HAP-1 (cell line): ENCODE measurements around the gene KBTBD6.
"Not testable (repeated sequence)": the region's sequence is repeated elsewhere in the genome, so short reads cannot be mapped to it uniquely, and the experiment has no call there.

Experiments
- DNase-seq, 2 experiments: peaks; one replicate each; pipeline ENCODE4 v3.0.0-alpha.2; 2016 to 2020; ENCODE audit warnings: low spot score in 2 of 2
- H3K27me3 ChIP-seq: fragments of 250-450 bp; sonication (Bioruptor Pico); 2 replicates; pipeline ENCODE4 v1.5.1; 2020; ENCODE audit warnings: low read depth, mild to moderate bottlenecking, moderate library complexity
- H3K36me3 ChIP-seq: fragments of 250-450 bp; sonication (Bioruptor Pico); replicated peaks from 2 replicates; pipeline ENCODE4 v1.5.1; 2020; ENCODE audit warnings: mild to moderate bottlenecking
- H3K4me1 ChIP-seq: fragments of 250-450 bp; sonication (Bioruptor Pico); 2 replicates; pipeline ENCODE4 v1.5.1; 2020; ENCODE audit warnings: mild to moderate bottlenecking
- H3K4me3 ChIP-seq: fragments of 250-450 bp; sonication (Bioruptor Pico); 2 replicates; pipeline ENCODE4 v1.5.1; 2020; ENCODE audit warnings: mild to moderate bottlenecking, moderate library complexity
- H3K9me3 ChIP-seq: fragments of 250-450 bp; sonication (Bioruptor Pico); 2 replicates; pipeline ENCODE4 v1.5.1; 2020; ENCODE audit warnings: mild to moderate bottlenecking, moderate library complexity
- in situ Hi-C: fragments of 300-500 bp; cut with MboI; formaldehyde crosslinking; loops from 3 replicates; pipeline ENCODE4 v1.14.3; 2020; ENCODE audit warnings: low sequenced_read_pairs, inconsistent platforms, mixed read lengths

Gene KBTBD6

DNA sequence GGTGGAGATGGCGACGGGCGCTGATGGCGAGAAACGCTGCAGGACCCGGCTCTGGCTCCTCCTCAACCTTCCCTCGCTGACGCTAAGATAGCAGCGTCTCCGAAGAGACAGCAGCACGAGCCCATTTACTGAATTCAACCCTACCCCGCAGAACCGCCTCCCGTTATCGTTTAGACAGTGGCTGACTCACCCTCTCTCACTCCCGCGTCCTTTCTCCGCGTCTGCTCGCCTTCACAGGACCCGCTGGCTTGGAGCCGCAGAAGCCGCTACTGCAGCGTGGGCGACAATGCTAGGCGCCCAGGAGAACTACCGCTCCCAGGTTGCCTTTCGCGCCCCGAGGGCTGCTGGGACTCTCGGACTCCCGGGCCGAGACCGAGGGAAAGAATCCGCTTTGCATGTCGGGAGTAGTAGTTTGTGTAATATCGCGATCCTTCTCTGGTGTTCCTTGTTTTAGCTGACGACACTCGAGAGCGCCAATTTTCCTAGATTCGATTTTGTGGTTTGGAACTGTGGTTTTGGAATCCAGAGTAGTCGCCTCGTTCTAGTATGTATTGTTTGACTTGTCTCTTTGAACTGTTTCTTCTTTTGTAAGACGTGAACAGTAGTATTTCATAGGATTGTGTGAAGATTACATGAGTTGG is at the start of gene KBTBD6:
Gene KBTBD6 (minus strand): TSS at position 291 of the 641 bp plus-strand sequence. CDS start 291 bp downstream, outside the sequence.
- Histone ChIP-seq H3K27me3 (no peaks in the 10 kb centered on the region), H3K36me3 (no peaks in the 10 kb centered on the region), H3K4me1 (peaks cover 14% of the 10 kb centered on the region), H3K4me3 (peak within 1 kb of the TSS; percentile 54), H3K9me3 (no peaks in the 10 kb centered on the region)
- peak; percentile 95 to 96 for DNase-seq
- in situ Hi-C loops, result loop anchor here (10.0 kb wide), 1 partner anchor 62 kb away; the partner anchor contains the start of gene KBTBD7

GRCh38 chr13:41182231-41182630 is 49.6 kb upstream of the KBTBD6 start:
- no peak for DNase-seq
- Histone ChIP-seq H3K27me3 (no peaks in the 10 kb centered on the region), H3K4me3 (no peak overlapping the region), H3K9me3 (no peaks in the 10 kb centered on the region), H3K4me1 (no peaks in the 10 kb centered on the region; the same call in 1 of the 2 replicates), H3K36me3 (no peaks in the 10 kb centered on the region)
- in situ Hi-C loops, result no loop called here

DNA sequence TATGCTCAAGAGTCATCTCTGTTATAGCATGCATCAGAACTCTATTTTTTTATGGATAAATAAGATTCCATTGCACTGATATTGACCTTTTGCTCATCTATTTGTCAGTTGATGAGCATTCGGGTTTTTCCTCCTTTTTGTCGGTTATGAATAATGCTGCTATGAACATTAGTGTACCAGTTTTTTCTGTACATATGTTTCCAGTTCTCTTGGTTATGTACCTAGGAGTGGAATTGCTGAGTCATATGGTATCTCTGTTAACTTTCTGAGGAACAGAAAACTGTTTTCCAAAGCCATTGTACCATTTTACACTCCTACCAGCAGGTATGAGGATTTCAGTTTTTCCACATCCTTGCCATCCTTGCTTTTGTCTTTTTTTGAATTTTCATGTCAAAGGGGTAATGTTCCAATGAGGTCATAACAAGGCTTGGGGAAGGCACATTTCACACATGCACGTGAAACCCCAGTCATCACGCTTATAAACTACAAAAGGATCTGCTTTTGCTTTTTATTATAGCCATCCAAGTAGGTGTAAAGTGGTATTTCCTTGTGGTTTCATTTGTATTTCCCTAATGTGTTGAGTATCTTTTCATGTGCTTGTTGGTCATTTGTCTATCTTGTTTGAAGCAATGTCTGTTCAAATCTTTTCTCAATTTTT is 47.1 kb upstream of the KBTBD6 start:
- peaks cover 5% of the 10 kb centered on the region; the same call in 1 of the 2 replicates for H3K9me3 ChIP-seq
- DNase-seq, result no peak
- no peak overlapping the region for H3K4me3 ChIP-seq
- H3K27me3 ChIP-seq, result no peaks in the 10 kb centered on the region
- in situ Hi-C loops, result no loop called here
- H3K36me3 ChIP-seq, result no peaks in the 10 kb centered on the region
- no peaks in the 10 kb centered on the region; the same call in 1 of the 2 replicates for H3K4me1 ChIP-seq

- Histone ChIP-seq H3K36me3 (no peaks in the 10 kb centered on the region; the same call in 1 of the 2 replicates), H3K9me3 (peaks cover 5% of the 10 kb centered on the region; the same call in 1 of the 2 replicates), H3K27me3 (no peaks in the 10 kb centered on the region), H3K4me3 (no peak overlapping the region), H3K4me1 (no peaks in the 10 kb centered on the region; the same call in 1 of the 2 replicates)
- in situ Hi-C loops, result no loop called here
- DNase-seq, result no peak
Observed at GRCh38 chr13:41178040-41178439, 45.4 kb upstream of the KBTBD6 start.

GRCh38 chr13:41177616-41178015 is 45.0 kb upstream of the KBTBD6 start:
- Histone ChIP-seq H3K9me3 (peaks cover 5% of the 10 kb centered on the region; the same call in 1 of the 2 replicates), H3K4me1 (no peaks in the 10 kb centered on the region; the same call in 1 of the 2 replicates), H3K4me3 (no peak overlapping the region), H3K27me3 (no peaks in the 10 kb centered on the region), H3K36me3 (no peaks in the 10 kb centered on the region; the same call in 1 of the 2 replicates)
- in situ Hi-C loops, result no loop called here
- no peak for DNase-seq

- H3K4me3 ChIP-seq, DNase-seq, in situ Hi-C loops, H3K36me3 ChIP-seq, H3K27me3 ChIP-seq, H3K9me3 ChIP-seq, H3K4me1 ChIP-seq: not testable (repeated sequence)
Observed at GRCh38 chr13:41175576-41175975, 43.0 kb upstream of the KBTBD6 start.

- no peaks in the 10 kb centered on the region for H3K36me3 ChIP-seq
- DNase-seq, result no peak
- no peaks in the 10 kb centered on the region for H3K27me3 ChIP-seq
- H3K9me3 ChIP-seq, result no peaks in the 10 kb centered on the region
- H3K4me3 ChIP-seq, result no peak overlapping the region
- in situ Hi-C loops, result no loop called here
- H3K4me1 ChIP-seq, result peaks cover 5% of the 10 kb centered on the region
Observed at GRCh38 chr13:41162151-41162550, 29.5 kb upstream of the KBTBD6 start.

DNA sequence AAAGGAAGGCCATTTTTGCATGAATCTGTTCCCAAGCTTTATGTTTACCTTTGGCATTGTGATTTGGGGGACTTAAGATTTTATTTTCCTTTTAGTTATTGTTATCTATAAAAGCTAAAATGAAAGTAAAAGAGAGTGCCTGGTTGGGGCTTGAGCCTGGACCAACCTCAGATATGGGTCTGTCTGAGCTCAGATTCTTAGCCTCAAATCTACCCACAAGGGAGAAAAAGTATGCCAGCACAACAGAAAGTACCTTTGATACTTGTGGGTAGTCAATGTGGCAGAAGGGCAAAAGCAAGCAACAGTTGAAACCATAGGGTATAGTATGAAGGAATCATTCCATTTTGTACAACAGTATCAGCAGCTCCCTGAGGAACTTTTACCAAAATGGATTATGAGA is 26.6 kb upstream of the KBTBD6 start:
- H3K9me3 ChIP-seq, result no peaks in the 10 kb centered on the region
- no peaks in the 10 kb centered on the region for H3K36me3 ChIP-seq
- in situ Hi-C loops, result no loop called here
- H3K4me1 ChIP-seq, result peaks cover 14% of the 10 kb centered on the region
- no peaks in the 10 kb centered on the region for H3K27me3 ChIP-seq
- no peak for DNase-seq
- H3K4me3 ChIP-seq, result no peak overlapping the region

DNA sequence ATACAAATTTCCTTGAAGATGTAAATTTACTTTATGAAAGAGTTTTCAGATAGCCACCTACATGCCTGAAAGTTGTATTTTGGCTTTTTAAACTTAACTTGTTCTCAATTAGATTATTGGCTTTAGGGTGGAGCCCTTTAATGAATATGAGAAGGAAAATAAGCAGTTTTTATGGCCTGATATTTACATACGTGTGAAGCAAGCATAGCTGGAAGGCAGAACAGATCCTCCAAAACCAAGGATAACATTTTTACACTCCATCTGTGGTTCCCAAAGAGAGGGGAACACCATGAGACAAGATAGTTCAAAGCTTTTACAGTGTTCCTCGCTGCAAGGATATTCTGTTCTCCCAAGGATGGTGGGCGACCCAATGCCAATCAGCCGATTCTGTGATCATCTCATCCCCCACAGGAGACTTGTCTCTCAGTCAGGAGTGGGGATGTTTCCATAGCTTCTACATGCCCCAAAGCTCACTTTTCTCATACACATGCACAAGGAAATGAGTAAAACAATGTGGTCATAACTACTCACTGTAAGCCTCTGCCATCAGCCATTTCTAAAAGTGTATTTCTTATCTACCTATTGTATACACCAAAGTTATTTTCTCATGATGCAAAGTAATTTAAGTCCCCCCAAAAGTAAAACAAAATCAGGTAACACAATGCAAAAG is 24.6 kb upstream of the KBTBD6 start:
- Histone ChIP-seq H3K27me3 (no peaks in the 10 kb centered on the region), H3K9me3 (no peaks in the 10 kb centered on the region), H3K4me1 (peaks cover 14% of the 10 kb centered on the region), H3K4me3 (no peak overlapping the region), H3K36me3 (no peaks in the 10 kb centered on the region)
- DNase-seq, result no peak
- in situ Hi-C loops, result no loop called here

- H3K4me3 ChIP-seq, result no peak overlapping the region
- no peaks in the 10 kb centered on the region for H3K27me3 ChIP-seq
- no peaks in the 10 kb centered on the region for H3K9me3 ChIP-seq
- no peaks in the 10 kb centered on the region for H3K36me3 ChIP-seq
- in situ Hi-C loops, result no loop called here
- DNase-seq, result peak; percentile 52 to 90
- H3K4me1 ChIP-seq, result peaks cover 14% of the 10 kb centered on the region
Observed at GRCh38 chr13:41156620-41157019, 24.0 kb upstream of the KBTBD6 start.

GRCh38 chr13:41154042-41154441 is 21.4 kb upstream of the KBTBD6 start:
- Histone ChIP-seq H3K4me1 (peaks cover 14% of the 10 kb centered on the region), H3K27me3 (no peaks in the 10 kb centered on the region), H3K4me3 (no peak overlapping the region), H3K9me3 (no peaks in the 10 kb centered on the region), H3K36me3 (no peaks in the 10 kb centered on the region)
- in situ Hi-C loops, result no loop called here
- no peak for DNase-seq

- no peaks in the 10 kb centered on the region for H3K27me3 ChIP-seq
- no peak for DNase-seq
- H3K9me3 ChIP-seq, result peaks cover 15% of the 10 kb centered on the region; the same call in 1 of the 2 replicates
- H3K4me1 ChIP-seq, result peaks cover 8% of the 10 kb centered on the region
- in situ Hi-C loops, result no loop called here
- no peak overlapping the region for H3K4me3 ChIP-seq
- H3K36me3 ChIP-seq, result no peaks in the 10 kb centered on the region
Observed at GRCh38 chr13:41152005-41152404, 19.4 kb upstream of the KBTBD6 start.

- no peak overlapping the region for H3K4me3 ChIP-seq
- H3K27me3 ChIP-seq, result no peaks in the 10 kb centered on the region
- DNase-seq, result no peak
- in situ Hi-C loops, result no loop called here
- H3K9me3 ChIP-seq, result peaks cover 15% of the 10 kb centered on the region; the same call in 1 of the 2 replicates
- no peaks in the 10 kb centered on the region for H3K4me1 ChIP-seq
- H3K36me3 ChIP-seq, result no peaks in the 10 kb centered on the region
Observed at GRCh38 chr13:41150058-41150457, 17.5 kb upstream of the KBTBD6 start.
